Brain pericyte (primary cell): ENCODE data around the gene CMTM3.
A peak's percentile ranks its signal among the peaks of the same experiment; 100 is the strongest.
"Not testable (repeated sequence)": the region's sequence is repeated elsewhere in the genome, so short reads cannot be mapped to it uniquely, and the experiment has no call there.

Experiments used
- DNase-seq: peaks from one replicate; pipeline ENCODE4 v3.0.0-alpha.2; 2012; ENCODE audit warnings: low read depth, low spot score

Gene CMTM3

DNA sequence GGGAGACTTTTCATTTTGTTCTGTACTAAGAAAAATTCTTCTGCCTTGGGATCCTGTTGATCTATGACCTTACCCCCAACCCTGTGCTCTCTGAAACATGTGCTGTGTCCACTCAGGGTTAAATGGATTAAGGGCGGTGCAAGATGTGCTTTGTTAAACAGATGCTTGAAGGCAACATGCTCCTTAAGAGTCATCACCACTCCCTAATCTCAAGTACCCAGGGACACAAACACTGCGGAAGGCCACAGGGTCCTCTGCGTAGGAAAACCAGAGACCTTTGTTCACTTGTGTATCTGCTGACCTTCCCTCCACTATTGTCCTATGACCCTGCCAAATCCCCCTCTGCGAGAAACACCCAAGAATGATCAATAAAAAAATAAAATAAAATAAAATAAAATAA lies 27.1 kb downstream of the CMTM3 start:
- not testable (repeated sequence) for DNase-seq

DNA sequence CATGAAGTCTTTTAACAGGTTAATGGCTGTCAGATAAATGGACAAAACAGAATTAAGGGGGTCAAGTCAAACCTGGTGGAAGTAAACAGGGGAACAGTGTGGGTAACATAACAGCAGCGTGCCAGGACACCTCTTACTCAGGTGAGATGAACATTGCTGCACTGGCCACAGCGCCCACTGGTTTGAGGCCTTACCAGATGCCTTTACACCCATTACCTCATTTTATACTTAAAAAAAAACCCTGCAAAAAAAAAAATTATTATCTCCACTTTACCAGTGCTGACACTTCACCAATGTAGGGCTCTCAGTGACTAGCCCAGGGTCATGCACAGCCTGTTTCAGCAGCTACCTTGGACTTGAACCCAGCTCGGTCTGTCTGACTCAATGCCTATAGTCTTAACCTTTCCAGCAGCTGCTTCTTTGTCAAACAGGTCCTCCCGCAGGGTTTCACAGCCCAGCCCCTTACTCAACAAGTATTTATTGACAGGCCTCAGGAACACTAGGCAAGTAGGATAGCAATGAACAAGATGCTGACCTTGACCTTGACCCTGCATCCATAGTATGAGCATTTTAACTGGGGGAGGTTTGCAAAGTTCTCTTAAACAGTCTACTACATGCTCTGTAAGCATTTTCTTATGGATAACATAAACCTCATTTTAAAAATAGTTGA lies 30.2 kb downstream of the CMTM3 start:
- DNase-seq: no peak

DNA sequence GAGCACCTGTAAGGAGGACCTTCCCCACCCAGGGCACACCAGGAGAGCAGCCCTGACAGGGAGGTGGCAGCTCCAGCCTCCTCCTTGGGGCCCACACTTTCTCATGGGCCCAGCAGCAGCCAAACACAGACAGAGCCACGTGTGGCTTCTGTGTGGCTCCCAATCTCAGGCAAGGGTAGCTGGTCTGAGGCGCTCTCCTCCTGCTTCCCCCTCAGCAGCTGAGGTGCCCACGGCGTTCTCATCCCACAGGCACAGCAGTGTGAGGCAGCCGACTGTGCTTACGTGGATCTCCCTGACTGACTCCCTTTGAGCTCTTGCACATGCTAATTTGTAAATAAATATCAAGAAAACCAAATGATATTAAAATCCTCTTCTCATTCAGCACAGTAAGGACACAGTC lies 30.9 kb downstream of the CMTM3 start:
- no peak for DNase-seq

DNA sequence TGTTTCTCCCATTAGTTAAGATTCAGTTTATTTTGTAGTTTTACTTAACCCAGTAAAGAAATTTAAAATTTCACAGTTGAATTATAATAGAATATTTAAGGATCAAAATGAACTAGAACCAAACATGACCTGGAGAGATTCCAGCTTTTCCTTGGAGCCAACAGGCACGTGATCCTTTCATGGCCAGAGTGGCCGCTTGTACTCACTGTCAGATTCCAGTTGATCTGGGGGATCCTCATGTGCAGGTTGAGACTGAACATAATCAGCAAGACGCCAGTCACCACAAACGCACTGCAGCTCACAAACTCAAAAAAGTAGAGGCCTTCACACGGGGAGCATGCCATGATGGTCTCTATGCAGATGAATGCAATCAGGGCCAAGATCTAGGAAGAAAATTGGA lies 31.7 kb downstream of the CMTM3 start:
- no peak for DNase-seq

DNA sequence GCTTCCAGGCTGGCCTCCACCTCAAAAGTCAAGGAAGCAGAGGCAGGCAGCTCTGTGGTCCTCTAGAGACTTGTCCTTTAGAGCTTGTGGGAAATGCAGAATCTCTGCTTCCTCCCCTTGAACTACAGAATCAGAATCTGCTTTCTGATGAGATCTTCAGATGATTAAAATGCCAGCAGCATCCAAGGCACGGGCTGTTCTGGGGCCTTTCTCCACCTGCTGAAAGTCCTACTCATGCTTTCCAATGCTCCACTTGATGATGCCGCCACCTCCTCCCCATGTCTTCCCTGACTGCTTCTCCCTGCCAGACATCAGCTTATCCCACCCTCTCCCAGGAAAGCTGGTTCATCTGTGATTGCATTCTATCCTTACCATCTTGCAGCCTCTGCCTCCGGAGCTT lies 33.3 kb downstream of the CMTM3 start:
- no peak for DNase-seq

DNA sequence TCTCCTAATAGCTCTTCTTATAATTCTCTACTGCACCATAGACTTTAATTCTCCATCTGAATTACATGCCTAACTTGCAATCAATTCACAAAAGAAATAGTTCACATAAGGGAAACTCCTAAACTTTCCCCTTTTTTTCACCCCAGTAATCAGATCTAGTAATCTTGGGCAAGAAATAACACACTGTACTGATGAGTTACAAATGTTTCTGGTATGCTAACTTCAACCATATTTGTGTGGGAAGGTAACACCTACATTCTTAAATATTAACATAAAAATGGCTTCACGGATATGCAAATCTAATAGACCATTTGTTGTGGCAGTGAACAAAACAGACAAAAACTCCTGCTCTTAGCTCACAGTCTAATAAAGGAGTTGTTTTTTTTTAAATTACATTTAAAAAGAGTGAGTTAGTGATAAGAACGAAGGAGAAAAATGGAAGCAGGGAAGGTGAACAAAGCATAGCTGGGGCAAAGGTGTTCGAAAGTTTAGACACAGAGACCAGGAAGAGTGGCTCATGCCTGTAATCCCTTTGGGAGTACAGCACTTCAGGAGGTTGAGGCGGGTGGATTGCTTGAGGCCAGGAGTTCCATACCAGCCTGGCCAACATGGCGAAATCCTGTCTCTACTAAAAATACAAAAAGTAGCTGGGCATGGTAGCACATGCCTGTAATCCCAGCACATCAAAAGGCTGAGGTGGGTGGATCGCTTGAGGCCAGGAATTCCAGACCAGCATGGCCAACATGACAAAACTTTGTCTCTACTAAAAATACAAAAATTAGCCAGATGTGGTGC lies 34.8 kb downstream of the CMTM3 start:
- DNase-seq: no peak

DNA sequence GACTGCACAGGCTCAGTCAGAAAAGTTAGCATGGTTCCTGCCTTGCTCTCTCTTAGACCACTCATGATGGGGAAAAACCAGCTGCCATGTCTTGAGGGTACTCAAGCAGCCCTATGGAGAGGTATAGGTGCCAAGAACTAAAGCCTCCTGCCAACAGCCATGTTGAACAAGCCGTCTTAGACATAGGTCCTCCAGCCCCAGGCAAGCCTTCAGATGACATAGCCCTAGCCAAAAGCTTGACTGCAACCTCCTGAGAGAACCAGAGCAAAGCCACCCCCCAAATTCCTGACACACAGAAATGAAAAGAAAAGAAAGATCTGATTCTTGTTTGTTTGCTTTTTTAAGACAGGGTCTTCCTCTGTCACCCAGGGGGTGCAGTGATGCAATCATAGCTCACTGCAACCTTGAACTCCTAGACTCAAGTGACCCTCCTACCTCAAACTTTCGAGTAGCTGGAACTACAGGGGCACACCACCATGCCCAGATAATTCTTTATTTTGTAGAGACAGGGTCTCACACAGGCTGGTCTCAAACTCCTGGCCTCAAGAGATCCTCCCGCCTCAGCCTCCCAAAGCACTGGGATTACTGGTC lies 36.3 kb downstream of the CMTM3 start:
- no peak for DNase-seq

DNA sequence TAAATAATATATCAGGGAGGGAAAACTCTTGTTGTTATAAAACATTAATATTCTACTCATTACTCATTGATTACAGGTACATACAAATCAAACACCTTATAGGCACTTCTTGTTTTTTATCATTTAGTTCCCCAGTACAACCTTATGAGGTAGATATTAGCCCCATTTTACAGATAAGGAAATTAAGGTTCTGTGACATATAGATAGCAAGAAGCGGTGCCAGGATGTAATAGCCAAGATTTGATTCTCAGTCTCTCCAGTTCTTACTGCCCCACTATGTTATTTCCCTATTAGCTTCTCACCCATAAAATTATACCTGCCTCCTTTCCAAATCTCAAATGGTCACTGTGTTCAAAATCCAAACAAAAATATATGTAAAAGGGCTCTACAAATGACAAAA lies 36.9 kb downstream of the CMTM3 start:
- no peak for DNase-seq

DNA sequence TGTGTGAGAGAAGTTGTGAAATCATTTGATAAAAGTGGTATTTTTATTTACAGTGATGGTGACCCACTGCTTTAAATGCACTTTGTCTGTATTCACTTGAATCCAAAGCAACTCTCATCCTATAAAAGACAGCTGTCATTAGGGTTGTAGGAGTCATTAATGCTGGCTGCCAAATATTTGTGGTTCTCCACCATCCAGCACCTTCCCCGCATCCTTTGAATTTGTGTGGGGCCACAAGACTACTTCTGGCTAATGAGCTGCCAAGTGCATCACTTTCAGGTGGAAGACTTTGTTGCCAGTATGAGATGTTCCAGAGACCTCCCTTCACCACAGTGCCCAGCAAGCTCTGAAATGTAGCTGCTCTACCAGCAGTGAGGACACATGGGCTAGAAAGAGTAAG lies 43.4 kb downstream of the CMTM3 start:
- DNase-seq: no peak

DNA sequence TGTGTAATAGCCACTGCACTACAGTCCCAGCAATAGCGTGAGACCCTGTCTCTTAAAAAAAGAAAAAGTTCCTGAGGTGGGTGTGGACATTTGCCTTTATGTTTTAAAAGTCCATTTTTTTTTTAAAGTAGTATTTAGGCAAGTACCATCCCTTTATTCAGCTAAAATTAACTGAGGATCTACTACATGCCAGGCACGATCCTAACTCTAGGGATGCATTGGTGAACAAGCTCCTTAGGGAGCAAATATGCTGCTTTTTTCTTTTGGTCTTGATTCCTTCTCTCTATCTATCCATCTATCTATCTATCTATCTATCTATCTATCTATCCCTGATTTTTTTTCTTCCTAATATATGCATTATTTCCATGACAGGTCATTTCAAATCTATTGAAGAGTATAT lies 44.7 kb downstream of the CMTM3 start:
- no peak for DNase-seq

DNA sequence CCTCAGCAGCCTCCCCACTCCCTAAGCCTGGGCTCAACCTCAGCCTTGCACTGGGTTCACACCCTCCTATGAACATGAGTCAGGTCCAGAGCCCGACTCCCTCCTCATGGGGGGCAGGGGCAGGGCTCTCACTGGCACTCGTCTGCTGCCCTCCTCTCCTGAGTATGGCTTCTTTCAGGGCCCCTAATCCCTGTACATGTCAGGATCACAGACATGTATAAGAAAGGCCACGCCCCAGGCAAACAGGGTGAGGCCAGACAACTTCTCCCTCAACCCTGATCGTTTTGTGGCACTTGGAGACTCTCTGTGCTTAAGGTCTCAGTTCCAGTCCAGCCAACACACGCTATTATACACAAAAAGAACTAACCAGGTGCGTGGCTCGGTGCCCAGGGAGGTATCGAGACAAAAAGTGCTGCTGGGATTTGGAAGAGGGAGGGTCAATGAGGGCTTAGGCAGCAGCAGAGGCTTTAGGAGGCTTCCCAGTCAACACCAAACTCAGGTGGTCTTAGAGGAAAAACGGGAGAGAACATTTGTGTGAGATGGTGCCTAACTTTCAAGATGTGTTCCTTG lies 45.2 kb downstream of the CMTM3 start:
- DNase-seq: no peak

DNA sequence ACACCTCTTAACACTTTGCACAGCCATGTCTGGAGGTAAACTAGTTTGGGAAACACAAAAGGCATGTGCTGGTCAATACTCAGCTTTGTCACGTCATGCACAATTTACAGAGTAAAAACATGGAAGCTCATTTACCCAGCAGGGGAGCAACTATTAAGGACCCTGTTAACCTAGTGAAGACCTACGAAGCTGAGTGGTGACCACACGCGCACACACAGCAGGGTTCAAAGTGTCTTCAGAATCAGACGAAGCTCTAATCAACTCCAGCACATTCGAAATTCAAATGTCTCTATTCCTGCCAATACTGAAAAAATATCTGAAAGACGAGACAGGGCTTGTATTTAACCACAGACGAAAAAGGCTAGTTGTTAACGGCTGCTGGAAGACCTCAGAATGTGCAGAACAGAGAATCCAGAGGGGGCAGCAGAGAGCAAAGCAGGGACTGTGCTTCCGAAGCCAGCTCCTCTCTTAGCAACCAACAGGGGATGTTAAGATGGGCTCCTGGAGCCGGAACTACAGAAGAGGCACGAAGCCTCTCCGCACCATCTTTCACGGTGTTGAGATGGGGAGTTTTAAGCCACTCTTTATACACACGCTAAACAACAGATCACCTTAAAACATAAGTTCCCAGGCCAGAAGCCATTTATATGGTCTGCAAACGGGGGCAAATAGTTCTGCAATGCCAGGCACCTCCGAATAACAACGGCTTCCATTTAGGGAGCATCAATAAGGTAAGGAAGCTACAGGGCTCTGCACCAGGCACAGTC lies 46.4 kb downstream of the CMTM3 start:
- peak; percentile 58 for DNase-seq

DNA sequence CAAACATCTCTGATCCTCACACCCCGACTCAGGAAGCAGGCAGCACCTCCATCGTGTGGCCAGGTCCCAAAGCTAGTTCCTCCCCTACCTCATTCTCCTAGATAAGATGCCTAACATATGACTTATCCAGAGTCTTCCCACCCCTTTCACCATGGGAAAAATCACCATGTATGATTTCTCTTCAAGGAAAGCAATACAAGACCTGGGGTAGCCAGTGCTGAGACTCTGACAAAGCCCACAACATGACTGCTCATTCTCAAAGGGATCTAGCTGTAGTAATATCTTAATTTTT lies 46.9 kb downstream of the CMTM3 start:
- no peak for DNase-seq

DNA sequence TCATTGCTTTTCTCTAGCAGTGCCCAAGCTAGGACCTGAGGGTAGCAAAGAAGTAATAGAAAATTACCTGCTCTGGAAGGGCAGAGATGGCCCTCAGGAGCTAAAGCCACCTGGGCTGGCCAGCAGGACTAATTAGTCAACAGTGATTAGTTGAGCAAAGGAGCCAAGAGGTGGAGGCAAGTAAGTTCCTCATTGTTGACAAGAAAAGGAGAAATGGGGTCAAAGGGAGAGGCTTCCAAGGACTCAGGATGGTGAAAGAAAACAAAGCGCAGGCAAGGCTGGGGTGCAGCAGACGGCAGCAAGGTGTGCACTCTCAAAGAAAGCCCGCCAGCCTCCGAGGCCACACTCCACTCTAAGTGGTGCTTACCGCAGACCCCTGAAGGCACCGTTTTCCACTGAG lies 47.5 kb downstream of the CMTM3 start:
- no peak for DNase-seq

DNA sequence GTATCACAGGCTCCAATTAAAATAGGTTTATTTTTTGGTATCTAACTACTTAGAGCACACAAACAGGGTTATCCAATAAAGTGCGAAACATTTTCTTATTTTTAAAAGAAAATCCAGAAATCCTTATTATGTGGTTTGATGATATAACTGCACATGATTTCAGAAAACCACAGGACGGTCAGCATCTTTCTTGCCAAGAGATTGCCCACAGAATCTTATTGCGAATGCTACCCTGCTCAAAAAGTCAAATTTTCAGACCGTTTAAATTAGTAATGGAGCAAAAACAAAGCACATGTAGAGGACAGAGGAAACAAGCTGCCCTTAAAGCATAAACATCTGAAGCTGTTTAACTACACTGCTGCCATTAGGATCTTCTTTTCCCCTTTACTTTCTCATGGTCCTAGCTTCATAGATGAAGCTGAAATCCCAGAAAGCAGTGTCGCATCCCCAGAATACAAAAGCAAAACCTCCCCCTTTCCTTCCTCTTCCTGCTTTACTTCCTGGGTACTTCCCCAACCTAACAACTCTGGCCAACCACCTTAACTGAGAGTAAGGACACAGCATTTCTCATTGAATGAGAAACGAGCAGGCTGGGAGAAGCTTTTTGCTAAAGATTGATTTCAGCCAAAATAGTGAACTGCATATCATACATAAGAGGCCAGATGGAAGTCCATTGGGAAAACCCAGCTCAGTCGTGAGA lies 48.3 kb downstream of the CMTM3 start:
- no peak for DNase-seq

DNA sequence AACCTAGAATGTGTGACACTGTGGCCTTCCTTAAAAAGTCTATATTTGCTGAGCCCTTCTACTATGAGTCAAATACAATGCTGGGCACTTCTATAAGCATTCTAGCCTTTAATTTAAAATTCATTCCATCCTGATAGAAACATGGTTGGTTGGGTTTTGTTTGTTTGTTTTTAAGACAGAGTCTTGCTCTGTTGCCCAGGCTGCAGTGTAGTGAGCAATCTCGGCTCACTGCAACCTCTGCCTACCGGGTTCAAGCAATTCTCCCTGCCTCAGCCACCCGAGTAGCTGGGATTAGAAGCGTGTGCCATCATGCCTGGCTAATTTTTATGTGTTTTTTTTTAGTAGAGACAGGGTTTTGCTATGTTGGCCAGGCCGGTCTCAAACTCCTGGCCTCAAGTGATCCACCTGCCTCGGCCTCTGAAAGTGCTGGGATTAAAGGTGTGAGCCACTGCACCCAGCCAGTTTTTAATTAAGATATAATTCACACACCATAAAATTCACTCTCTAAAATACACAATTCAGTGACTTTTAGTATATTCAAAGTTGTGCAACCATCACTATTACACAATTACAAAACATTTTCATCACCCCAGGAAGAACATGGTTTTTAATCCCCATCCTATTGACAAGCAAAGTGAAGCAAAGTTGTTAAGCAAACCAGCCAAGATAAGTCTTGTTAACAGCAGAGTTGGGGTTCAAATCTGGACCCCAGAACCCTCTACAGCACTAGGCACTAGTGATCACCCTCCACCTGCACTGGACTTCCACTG lies 49.3 kb downstream of the CMTM3 start:
- no peak for DNase-seq

DNA sequence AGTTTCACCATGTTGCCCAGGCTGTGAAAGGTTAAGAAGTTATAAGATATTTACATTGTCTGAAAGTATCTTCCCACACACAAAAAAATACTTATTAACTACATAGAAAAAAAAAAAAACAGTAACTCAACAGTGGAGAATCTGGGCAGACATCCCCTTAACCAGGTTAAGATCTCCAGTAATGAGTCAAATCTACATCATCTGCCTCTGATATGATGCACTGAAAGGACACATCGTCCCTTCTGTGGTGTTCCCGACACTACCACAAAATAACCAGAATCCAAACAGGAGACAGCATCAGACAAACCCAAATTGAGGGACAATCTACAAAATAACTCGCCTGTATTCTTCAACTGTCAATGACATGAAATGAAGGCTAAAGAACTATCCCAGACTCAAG lies 52.0 kb downstream of the CMTM3 start:
- DNase-seq: no peak

DNA sequence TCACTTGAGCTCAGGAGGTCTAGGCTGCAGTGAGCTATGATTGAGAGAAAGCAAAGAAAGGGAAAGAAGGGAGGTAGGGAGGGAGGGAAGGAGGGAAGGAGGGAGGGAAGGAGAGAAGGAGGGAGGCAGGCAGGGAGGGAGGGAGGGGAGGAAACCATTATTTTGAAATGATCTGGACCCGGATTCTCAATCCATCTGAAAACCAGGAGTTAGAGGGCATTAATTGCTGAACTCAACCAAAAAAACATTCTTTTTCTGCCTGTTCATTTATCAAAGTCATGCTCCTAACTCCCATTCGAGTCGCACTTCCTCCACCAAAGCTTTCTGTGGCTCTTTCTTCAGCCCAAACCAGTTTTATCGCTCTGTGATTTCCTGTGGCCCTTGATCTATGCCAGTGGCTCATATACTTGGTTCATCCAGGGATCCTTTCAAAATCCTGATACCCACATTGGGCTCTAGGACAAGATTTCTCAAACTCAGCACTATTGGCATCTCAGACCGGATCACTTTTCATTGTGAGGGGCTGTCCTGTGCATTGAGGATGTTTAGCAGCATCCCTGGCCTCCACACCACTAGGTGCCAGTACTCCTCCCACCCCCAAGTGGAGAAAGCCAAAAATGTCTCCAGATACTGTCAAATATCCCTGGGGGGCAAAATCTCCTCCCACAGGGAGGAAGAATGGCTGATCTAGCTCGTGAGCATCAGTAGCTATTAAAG lies 53.8 kb downstream of the CMTM3 start:
- DNase-seq: no peak

DNA sequence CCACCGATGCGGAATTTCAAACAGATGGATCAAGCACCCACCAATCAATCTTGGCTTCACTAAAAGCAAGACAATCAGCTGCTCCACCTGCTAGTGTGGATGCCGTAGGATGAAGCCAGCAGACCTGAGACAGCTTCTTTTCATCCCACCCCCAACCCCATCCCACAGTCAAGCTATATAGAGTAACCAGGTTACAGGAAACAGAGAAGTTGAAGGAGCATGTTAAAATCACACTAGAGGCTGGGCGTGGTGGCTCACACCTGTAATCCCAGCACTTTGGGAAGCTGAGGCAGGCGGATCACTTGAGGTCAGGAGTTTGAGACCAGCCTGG lies 54.3 kb downstream of the CMTM3 start:
- DNase-seq: no peak
